ENCODE measurements around the gene DHRS2.
A peak's percentile ranks its signal among the peaks of the same experiment; 100 is the strongest.

The DHRS2 gene

GRCh38 chr14:23623962-23624361 lies 12.2 kb upstream of the DHRS2 start:
- no peak overlapping the region for H3K4me3 ChIP-seq (ENCODE audit: low read length in 2 of 2)
- no peak overlapping the region for H3K27ac ChIP-seq (ENCODE audit: low read length)
- peaks cover 0 to 5% of the 10 kb centered on the region in 2 donors for H3K27me3 ChIP-seq (ENCODE audit: control insufficient read depth in 1 of 2, insufficient read depth in 2 of 2, low read length in 2 of 2)
- H3K9ac ChIP-seq (ENCODE audit: low read length in 2 of 2), result no peak overlapping the region
- H3K4me1 ChIP-seq (ENCODE audit: control insufficient read depth, insufficient read depth, low read length), result no peaks in the 10 kb centered on the region
- no peaks in the 10 kb centered on the region for H3K36me3 ChIP-seq (ENCODE audit: control insufficient read depth in 2 of 2, insufficient read depth in 2 of 2, low read length in 2 of 2)
- no peaks in the 10 kb centered on the region for H3K9me3 ChIP-seq (ENCODE audit: control insufficient read depth in 2 of 2, low read length in 2 of 2)

GRCh38 chr14:23624830-23625404 lies 11.2 kb upstream of the DHRS2 start:
- Histone ChIP-seq H3K36me3 (ENCODE audit: control insufficient read depth in 2 of 2, insufficient read depth in 2 of 2, low read length in 2 of 2) (no peaks in the 10 kb centered on the region), H3K4me1 (ENCODE audit: control insufficient read depth, insufficient read depth, low read length) (no peaks in the 10 kb centered on the region), H3K9ac (ENCODE audit: low read length in 2 of 2) (no peak overlapping the region), H3K27me3 (ENCODE audit: control insufficient read depth in 1 of 2, insufficient read depth in 2 of 2, low read length in 2 of 2) (peaks cover 0 to 5% of the 10 kb centered on the region in 2 donors), H3K27ac (ENCODE audit: low read length) (no peak overlapping the region), H3K9me3 (ENCODE audit: control insufficient read depth in 2 of 2, low read length in 2 of 2) (no peaks in the 10 kb centered on the region), H3K4me3 (ENCODE audit: low read length in 2 of 2) (no peak overlapping the region)

DNA sequence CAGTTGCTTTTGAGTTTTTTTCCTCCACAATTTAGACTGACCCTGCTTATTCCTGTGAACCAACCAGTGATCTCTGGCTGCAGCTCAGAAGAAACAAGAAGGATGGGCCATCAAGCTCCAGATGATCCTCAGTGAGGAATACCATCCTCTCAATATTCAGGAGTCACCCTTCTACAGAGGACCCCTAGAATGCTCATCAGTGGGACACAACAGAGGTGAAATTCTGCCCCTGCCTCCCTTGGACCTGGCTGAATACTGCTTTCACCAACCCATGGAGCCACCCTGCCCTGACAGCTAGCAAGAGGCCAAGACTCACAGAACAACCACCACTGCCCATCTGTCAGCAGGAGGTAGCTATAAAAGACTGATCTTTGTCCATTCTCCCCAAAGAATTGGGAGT lies 9.2 kb upstream of the DHRS2 start:
- Histone ChIP-seq H3K9ac (ENCODE audit: low read length in 2 of 2) (no peak overlapping the region), H3K9me3 (ENCODE audit: control insufficient read depth in 2 of 2, low read length in 2 of 2) (no peaks in the 10 kb centered on the region), H3K27ac (ENCODE audit: low read length) (no peak overlapping the region), H3K36me3 (ENCODE audit: control insufficient read depth in 2 of 2, insufficient read depth in 2 of 2, low read length in 2 of 2) (no peaks in the 10 kb centered on the region), H3K27me3 (ENCODE audit: control insufficient read depth in 1 of 2, insufficient read depth in 2 of 2, low read length in 2 of 2) (no peaks in the 10 kb centered on the region), H3K4me3 (ENCODE audit: low read length in 2 of 2) (no peak overlapping the region), H3K4me1 (ENCODE audit: control insufficient read depth, insufficient read depth, low read length) (peaks cover 4% of the 10 kb centered on the region)

DNA sequence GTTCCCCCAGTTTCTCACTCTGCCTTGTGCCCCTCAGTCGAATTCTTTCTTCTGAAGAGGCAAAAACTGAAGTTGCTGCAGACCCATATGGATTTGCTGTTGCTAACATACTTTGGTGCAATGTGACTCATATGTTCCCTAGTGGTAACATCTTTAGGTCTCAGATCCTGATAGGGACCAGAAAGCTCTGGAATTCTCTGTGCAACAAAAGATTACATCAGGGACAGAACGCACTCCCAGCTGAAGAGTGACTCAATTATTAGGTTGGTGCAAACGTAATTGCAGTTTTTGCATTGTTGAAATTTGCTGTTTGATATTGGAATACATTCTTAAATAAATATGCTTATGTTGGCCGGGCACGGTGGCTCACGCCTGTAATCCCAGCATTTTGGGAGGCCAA lies 8.2 kb upstream of the DHRS2 start:
- Histone ChIP-seq H3K4me3 (ENCODE audit: low read length in 2 of 2) (no peak overlapping the region), H3K36me3 (ENCODE audit: control insufficient read depth in 2 of 2, insufficient read depth in 2 of 2, low read length in 2 of 2) (no peaks in the 10 kb centered on the region), H3K9ac (ENCODE audit: low read length in 2 of 2) (no peak overlapping the region), H3K4me1 (ENCODE audit: control insufficient read depth, insufficient read depth, low read length) (peaks cover 5% of the 10 kb centered on the region), H3K27me3 (ENCODE audit: control insufficient read depth in 1 of 2, insufficient read depth in 2 of 2, low read length in 2 of 2) (no peaks in the 10 kb centered on the region), H3K9me3 (ENCODE audit: control insufficient read depth in 2 of 2, low read length in 2 of 2) (no peaks in the 10 kb centered on the region), H3K27ac (ENCODE audit: low read length) (no peak overlapping the region)

DNA sequence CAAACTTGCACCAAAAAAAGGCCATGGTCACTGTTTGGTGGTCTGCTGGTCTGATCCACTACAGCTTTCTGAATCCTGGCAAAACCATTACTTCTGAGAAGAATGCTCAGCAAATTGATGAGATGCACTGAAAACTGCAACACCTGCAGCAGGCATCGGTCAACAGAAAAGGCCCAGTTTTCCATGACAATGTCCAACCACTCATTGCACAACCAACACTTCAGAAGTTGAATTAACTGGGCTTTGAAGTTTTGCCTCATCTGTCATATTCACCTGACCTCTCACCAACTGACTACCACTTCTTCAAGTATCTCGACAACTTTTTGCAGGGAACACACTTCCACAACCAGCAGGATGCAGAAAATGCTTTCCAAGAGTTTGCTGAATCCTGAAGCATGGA lies 7.0 kb upstream of the DHRS2 start:
- Histone ChIP-seq H3K9me3 (ENCODE audit: control insufficient read depth in 2 of 2, low read length in 2 of 2) (no peaks in the 10 kb centered on the region), H3K4me3 (ENCODE audit: low read length in 2 of 2) (no peak overlapping the region), H3K36me3 (ENCODE audit: control insufficient read depth in 2 of 2, insufficient read depth in 2 of 2, low read length in 2 of 2) (no peaks in the 10 kb centered on the region), H3K27ac (ENCODE audit: low read length) (no peak overlapping the region), H3K9ac (ENCODE audit: low read length in 2 of 2) (no peak overlapping the region), H3K27me3 (ENCODE audit: control insufficient read depth in 1 of 2, insufficient read depth in 2 of 2, low read length in 2 of 2) (no peaks in the 10 kb centered on the region), H3K4me1 (ENCODE audit: control insufficient read depth, insufficient read depth, low read length) (peaks cover 5% of the 10 kb centered on the region)

GRCh38 chr14:23629832-23630396 lies 6.2 kb upstream of the DHRS2 start:
- Histone ChIP-seq H3K9me3 (ENCODE audit: control insufficient read depth in 2 of 2, low read length in 2 of 2) (no peaks in the 10 kb centered on the region), H3K36me3 (ENCODE audit: control insufficient read depth in 2 of 2, insufficient read depth in 2 of 2, low read length in 2 of 2) (no peaks in the 10 kb centered on the region), H3K9ac (ENCODE audit: low read length in 2 of 2) (no peak overlapping the region), H3K27ac (ENCODE audit: low read length) (no peak overlapping the region), H3K4me1 (ENCODE audit: control insufficient read depth, insufficient read depth, low read length) (peaks cover 5% of the 10 kb centered on the region), H3K27me3 (ENCODE audit: control insufficient read depth in 1 of 2, insufficient read depth in 2 of 2, low read length in 2 of 2) (no peaks in the 10 kb centered on the region), H3K4me3 (ENCODE audit: low read length in 2 of 2) (no peak overlapping the region)

- Histone ChIP-seq H3K4me3 (ENCODE audit: low read length in 2 of 2) (no peak overlapping the region), H3K27me3 (ENCODE audit: control insufficient read depth in 1 of 2, insufficient read depth in 2 of 2, low read length in 2 of 2) (no peaks in the 10 kb centered on the region), H3K9me3 (ENCODE audit: control insufficient read depth in 2 of 2, low read length in 2 of 2) (no peaks in the 10 kb centered on the region), H3K27ac (ENCODE audit: low read length) (no peak overlapping the region), H3K36me3 (ENCODE audit: control insufficient read depth in 2 of 2, insufficient read depth in 2 of 2, low read length in 2 of 2) (no peaks in the 10 kb centered on the region), H3K4me1 (ENCODE audit: control insufficient read depth, insufficient read depth, low read length) (peaks cover 5% of the 10 kb centered on the region), H3K9ac (ENCODE audit: low read length in 2 of 2) (no peak overlapping the region)
Observed at GRCh38 chr14:23630687-23631086, 5.5 kb upstream of the DHRS2 start.

DNA sequence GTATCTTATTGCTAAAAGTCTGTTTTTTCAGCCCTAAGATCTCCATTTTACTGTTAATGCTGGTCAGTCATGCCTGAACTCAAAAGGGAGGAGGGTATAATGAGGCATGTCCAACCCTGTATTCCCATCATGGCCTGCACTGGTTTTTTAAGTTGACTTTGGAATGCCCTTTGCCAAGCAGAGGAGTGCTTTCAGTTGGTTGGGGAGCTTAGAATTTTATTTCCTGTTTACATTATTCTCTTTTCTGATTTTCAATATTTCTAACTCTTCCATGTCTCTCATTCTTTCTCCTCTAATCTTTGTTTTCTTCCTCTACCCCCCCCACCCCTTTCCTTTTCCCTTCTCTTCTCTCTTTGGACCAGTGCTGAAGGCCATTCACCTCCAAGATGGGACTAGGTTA lies 4.9 kb upstream of the DHRS2 start:
- no peak overlapping the region for H3K27ac ChIP-seq (ENCODE audit: low read length)
- H3K9ac ChIP-seq (ENCODE audit: low read length in 2 of 2), result no peak overlapping the region
- H3K4me1 ChIP-seq (ENCODE audit: control insufficient read depth, insufficient read depth, low read length), result peaks cover 5% of the 10 kb centered on the region
- no peaks in the 10 kb centered on the region for H3K27me3 ChIP-seq (ENCODE audit: control insufficient read depth in 1 of 2, insufficient read depth in 2 of 2, low read length in 2 of 2)
- H3K36me3 ChIP-seq (ENCODE audit: control insufficient read depth in 2 of 2, insufficient read depth in 2 of 2, low read length in 2 of 2), result no peaks in the 10 kb centered on the region
- no peak overlapping the region for H3K4me3 ChIP-seq (ENCODE audit: low read length in 2 of 2)
- no peaks in the 10 kb centered on the region for H3K9me3 ChIP-seq (ENCODE audit: control insufficient read depth in 2 of 2, low read length in 2 of 2)

DNA sequence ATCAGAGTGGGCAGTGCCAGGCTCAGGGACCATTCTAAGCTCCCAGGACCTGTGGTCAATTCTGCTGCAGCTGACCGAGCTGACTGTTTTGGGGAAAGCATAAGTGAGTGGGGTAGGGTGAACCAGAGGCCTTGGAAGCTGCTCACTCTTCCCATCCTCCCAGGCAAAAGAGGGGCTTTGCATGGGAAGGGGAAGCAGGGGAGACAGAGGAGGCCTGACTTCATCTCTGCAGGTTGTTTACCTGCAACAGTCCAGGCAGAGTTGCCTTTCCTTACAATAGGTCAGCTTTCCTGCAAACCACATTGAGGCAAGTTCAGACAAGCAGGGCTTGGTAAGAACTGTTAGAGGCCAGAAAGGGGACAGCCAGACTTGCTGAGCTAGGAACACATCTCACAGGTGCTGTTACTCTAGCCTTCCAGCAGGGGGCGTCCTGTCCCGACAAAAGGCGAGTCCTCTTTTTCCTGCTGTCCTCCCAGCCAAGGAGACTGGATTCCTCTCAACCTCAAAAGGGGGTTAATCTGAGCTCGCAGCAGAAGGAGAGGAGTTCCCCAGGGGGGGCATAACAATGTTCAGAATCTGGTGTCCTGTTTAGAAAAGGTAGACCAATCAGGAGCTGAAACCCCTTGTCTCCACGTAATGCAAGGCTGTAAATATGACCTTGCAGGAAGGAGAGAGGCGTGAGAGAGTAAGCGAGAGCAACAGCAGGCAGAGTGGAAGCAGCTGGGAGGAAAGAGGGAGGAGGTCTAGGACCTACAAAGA lies 4.3 kb upstream of the DHRS2 start:
- Histone ChIP-seq H3K36me3 (ENCODE audit: control insufficient read depth in 2 of 2, insufficient read depth in 2 of 2, low read length in 2 of 2) (no peaks in the 10 kb centered on the region), H3K4me1 (ENCODE audit: control insufficient read depth, insufficient read depth, low read length) (peaks cover 5% of the 10 kb centered on the region), H3K27ac (ENCODE audit: low read length) (no peak overlapping the region), H3K4me3 (ENCODE audit: low read length in 2 of 2) (peak overlapping the region; percentile 28 to 61), H3K9me3 (ENCODE audit: control insufficient read depth in 2 of 2, low read length in 2 of 2) (no peaks in the 10 kb centered on the region), H3K9ac (ENCODE audit: low read length in 2 of 2) (peak overlapping the region in 1 of 2 donors; percentile 68), H3K27me3 (ENCODE audit: control insufficient read depth in 1 of 2, insufficient read depth in 2 of 2, low read length in 2 of 2) (no peaks in the 10 kb centered on the region)

- H3K27me3 ChIP-seq (ENCODE audit: control insufficient read depth in 1 of 2, insufficient read depth in 2 of 2, low read length in 2 of 2), result no peaks in the 10 kb centered on the region
- no peak overlapping the region for H3K27ac ChIP-seq (ENCODE audit: low read length)
- H3K9ac ChIP-seq (ENCODE audit: low read length in 2 of 2), result peak overlapping the region in 1 of 2 donors; percentile 68
- H3K9me3 ChIP-seq (ENCODE audit: control insufficient read depth in 2 of 2, low read length in 2 of 2), result no peaks in the 10 kb centered on the region
- H3K4me3 ChIP-seq (ENCODE audit: low read length in 2 of 2), result peak overlapping the region in 1 of 2 donors; percentile 61
- H3K4me1 ChIP-seq (ENCODE audit: control insufficient read depth, insufficient read depth, low read length), result peaks cover 5% of the 10 kb centered on the region
- no peaks in the 10 kb centered on the region for H3K36me3 ChIP-seq (ENCODE audit: control insufficient read depth in 2 of 2, insufficient read depth in 2 of 2, low read length in 2 of 2)
Observed at GRCh38 chr14:23632461-23633159, 3.6 kb upstream of the DHRS2 start.
